ENCODE data around the gene TCP11L2.

DNA sequence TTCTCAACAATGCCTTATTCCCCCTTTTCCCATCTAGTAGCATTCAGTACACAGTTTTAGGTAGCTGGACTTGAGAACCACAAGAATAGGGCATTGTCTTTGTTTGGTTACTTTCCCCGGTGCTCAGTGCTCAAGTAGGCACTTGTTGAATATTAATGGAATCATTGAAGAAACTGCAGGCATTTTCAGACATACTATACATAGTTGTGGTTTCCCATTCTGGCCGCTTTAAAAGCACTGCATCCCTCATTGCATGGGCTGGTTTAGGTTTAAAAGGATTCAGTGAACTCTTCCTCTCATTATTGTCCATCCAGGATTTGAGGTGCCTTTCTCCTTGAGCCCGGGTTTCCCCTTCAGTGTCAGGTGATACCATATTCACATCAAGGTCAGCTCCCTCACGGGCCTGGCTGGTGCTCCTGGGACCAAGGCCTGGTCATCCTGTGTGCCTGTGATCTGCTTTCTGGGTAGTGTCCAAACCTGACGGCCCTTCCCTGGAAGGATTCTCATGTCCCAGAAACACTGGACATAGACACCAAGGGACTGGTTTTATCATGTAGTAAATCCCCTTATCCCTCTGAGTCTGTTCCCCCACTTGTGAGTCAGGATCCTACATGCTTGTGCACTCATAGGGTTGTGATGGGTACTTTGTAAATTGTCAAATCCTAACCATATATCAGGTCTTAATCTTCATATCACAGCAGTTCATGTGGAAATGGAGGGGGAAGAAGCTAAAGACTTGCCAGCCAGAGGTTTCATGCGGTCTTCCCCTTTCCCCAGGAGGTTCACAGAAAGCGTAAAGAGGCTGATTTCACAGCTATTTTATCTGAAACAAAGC lies 7.4 kb downstream of the TCP11L2 start:
- TF ChIP-seq POLR2A (IDR thresholded peaks at IDR 0.05) (no peak), POLR2AphosphoS5 (IDR thresholded peaks at IDR 0.05) (no peak), EP300 (IDR thresholded peaks at IDR 0.05; ENCODE audit: low read depth) (no peak)
- TF ChIP-seq, protein P1, sequence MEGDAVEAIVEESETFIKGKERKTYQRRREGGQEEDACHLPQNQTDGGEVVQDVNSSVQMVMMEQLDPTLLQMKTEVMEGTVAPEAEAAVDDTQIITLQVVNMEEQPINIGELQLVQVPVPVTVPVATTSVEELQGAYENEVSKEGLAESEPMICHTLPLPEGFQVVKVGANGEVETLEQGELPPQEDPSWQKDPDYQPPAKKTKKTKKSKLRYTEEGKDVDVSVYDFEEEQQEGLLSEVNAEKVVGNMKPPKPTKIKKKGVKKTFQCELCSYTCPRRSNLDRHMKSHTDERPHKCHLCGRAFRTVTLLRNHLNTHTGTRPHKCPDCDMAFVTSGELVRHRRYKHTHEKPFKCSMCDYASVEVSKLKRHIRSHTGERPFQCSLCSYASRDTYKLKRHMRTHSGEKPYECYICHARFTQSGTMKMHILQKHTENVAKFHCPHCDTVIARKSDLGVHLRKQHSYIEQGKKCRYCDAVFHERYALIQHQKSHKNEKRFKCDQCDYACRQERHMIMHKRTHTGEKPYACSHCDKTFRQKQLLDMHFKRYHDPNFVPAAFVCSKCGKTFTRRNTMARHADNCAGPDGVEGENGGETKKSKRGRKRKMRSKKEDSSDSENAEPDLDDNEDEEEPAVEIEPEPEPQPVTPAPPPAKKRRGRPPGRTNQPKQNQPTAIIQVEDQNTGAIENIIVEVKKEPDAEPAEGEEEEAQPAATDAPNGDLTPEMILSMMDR (IDR thresholded peaks at IDR 0.05): no peak

Data from transverse colon (tissue), 4 donors.